PC-3 (cell line): Measurements from ENCODE around the gene NSDHL.

Source experiments
- CTCF ChIP-seq: fragments of 300-600 bp; sonication (generic); conservative IDR thresholded peaks from 2 replicates; pipeline ENCODE4 v1.5.1; 2017; ENCODE audit warnings: antibody characterized with exemption, low read depth, mild to moderate bottlenecking, low read length
- EZH2 ChIP-seq: fragments of 300-600 bp; sonication (generic); IDR thresholded peaks from one replicate; pipeline ENCODE4 v1.6.1; 2017; ENCODE audit warnings: antibody characterized with exemption, mild to moderate bottlenecking, low read length; ENCODE audit not compliant: unreplicated experiment

- TF ChIP-seq CTCF (no peak), EZH2 (no peak)
Measured at GRCh38 chrX:152892999-152893891, 62.4 kb downstream of the NSDHL start.
